SK-N-SH (cell line): Measurements from ENCODE around the gene PRKCI.

Experiments used
- CHD2 ChIP-seq: fragments of 150-350 bp; IDR thresholded peaks from 2 replicates; pipeline ENCODE4 v1.6.1; 2018; ENCODE audit warnings: low read length; ENCODE audit not compliant: partially characterized antibody
- CTCF ChIP-seq: fragments of 200-600 bp; sonication (generic); IDR thresholded peaks from 2 replicates; pipeline ENCODE4 v1.6.1; 2017; ENCODE audit warnings: antibody characterized with exemption, mild to moderate bottlenecking, moderate library complexity
- EZH2phosphoT487 ChIP-seq: fragments of 200-600 bp; sonication (generic); IDR thresholded peaks from 2 replicates; pipeline ENCODE4 v1.6.1; 2017; ENCODE audit warnings: low read depth, mixed run types, mild to moderate bottlenecking, antibody characterized with exemption, moderate library complexity, borderline replicate concordance
- FOSL2 ChIP-seq: IDR thresholded peaks from 2 replicates; pipeline ENCODE4 v1.4.0; 2012; ENCODE audit warnings: low read depth, mild to moderate bottlenecking, moderate library complexity, borderline replicate concordance
- MAX ChIP-seq: IDR thresholded peaks from 2 replicates; pipeline ENCODE4 v1.4.0; 2012; ENCODE audit warnings: low read depth
- MEF2A ChIP-seq: IDR thresholded peaks from 2 replicates; pipeline ENCODE4 v1.4.0; 2012; ENCODE audit warnings: low read depth, borderline replicate concordance
- MXI1 ChIP-seq: IDR thresholded peaks from 2 replicates; pipeline ENCODE4 v1.6.1; 2012; ENCODE audit warnings: mild to moderate bottlenecking, low read depth, low read length, improper control_type of control experiment
- REST ChIP-seq: IDR thresholded peaks from 2 replicates; pipeline ENCODE4 v1.6.1; 2012; ENCODE audit warnings: mild to moderate bottlenecking, low read depth, low read length, moderate library complexity
- RXRA ChIP-seq: IDR thresholded peaks from 2 replicates; pipeline ENCODE4 v1.4.0; 2012; ENCODE audit warnings: low read depth, mild to moderate bottlenecking, borderline replicate concordance
- TAF1 ChIP-seq: IDR thresholded peaks from 2 replicates; pipeline ENCODE4 v1.6.1; 2012; ENCODE audit warnings: low read depth, mild to moderate bottlenecking, low read length, moderate library complexity, borderline replicate concordance
- TEAD4 ChIP-seq: IDR thresholded peaks from 2 replicates; pipeline ENCODE4 v1.4.0; 2012; ENCODE audit warnings: mild to moderate bottlenecking, borderline replicate concordance; ENCODE audit not compliant: insufficient read depth
- USF2 ChIP-seq: fragments of 150-350 bp; IDR thresholded peaks from 2 replicates; pipeline ENCODE4 v1.6.1; 2017; ENCODE audit warnings: antibody characterized with exemption, low read length, low read depth, borderline replicate concordance
- ZBTB33 ChIP-seq: IDR thresholded peaks from 2 replicates; pipeline ENCODE4 v1.4.0; 2012; ENCODE audit warnings: low read depth, borderline replicate concordance

- TF ChIP-seq CTCF (no peak), EZH2phosphoT487 (no peak), CHD2 (no peak), TAF1 (no peak), USF2 (no peak), MEF2A (no peak), REST (no peak), ZBTB33 (no peak), RXRA (no peak), FOSL2 (no peak), MXI1 (no peak), TEAD4 (no peak), MAX (no peak)
Observed at GRCh38 chr3:170350515-170351413, 128.5 kb downstream of the PRKCI start.
